Activated T-helper 1 cell treated with anti-CD3 and anti-CD28 coated beads, Interleukin-12 subunit alpha, Interleukin-12 subunit beta, Interleukin-2, Interleukin-4 antibody, amounts not matched to agents 30 ng/mL and 10 ng/mL and 1 ng/mL, durations not matched to agents 14 hours and 24 hours and 36 hours (primary cell): ENCODE measurements around the gene AIMP1. TPM values are rescaled to one million over a fixed set of nuclear protein-coding genes. Genes with fewer than 3 reads are reported as not detected.

Source experiments
- DNase-seq: peaks from one replicate; pipeline ENCODE4 v3.0.0; 2021; ENCODE audit warnings: low spot score
- H3K27ac Mint-ChIP-seq: one replicate; pipeline ENCODE4 v1.8.0; 2021; ENCODE audit warnings: mild to moderate bottlenecking, mixed read lengths
- H3K27me3 Mint-ChIP-seq: one replicate; pipeline ENCODE4 v1.8.0; 2022; ENCODE audit warnings: mild to moderate bottlenecking, moderate library complexity, mixed read lengths; ENCODE audit not compliant: insufficient read depth
- H3K36me3 Mint-ChIP-seq: one replicate; pipeline ENCODE4 v1.8.0; 2021; ENCODE audit warnings: low read depth, mixed read lengths
- H3K4me1 Mint-ChIP-seq: one replicate; pipeline ENCODE4 v1.8.0; 2021; ENCODE audit warnings: low read depth, mixed read lengths
- H3K4me3 Mint-ChIP-seq: one replicate; pipeline ENCODE4 v1.8.0; 2021; ENCODE audit warnings: mild to moderate bottlenecking, moderate library complexity, mixed read lengths
- H3K9me3 Mint-ChIP-seq: one replicate; pipeline ENCODE4 v1.8.0; 2021; ENCODE audit warnings: mixed read lengths
- intact Hi-C: fragments of 100-400 bp; cut with micrococcal nuclease; formaldehyde crosslinking; loops from one replicate; pipeline ENCODE4 v1.15.1; 2024
- total RNA-seq: library from RNA; stranded (reverse); gene quantifications from 2 replicates; pipeline ENCODE4 v1.2.3, GENCODE V29; 2022

The AIMP1 gene
- total RNA-seq, 1 donor from 2014 or later: 86.9 TPM

- no peaks in the 10 kb centered on the region for H3K9me3 Mint-ChIP-seq
- H3K27ac Mint-ChIP-seq: no peak overlapping the region
- no peaks in the 10 kb centered on the region for H3K4me1 Mint-ChIP-seq
- H3K36me3 Mint-ChIP-seq: peaks cover 12% of the 10 kb centered on the region
- DNase-seq: no peak
- intact Hi-C loops: no loop called here
- no peak overlapping the region for H3K4me3 Mint-ChIP-seq
- H3K27me3 Mint-ChIP-seq: no peaks in the 10 kb centered on the region
Measured at GRCh38 chr4:106297245-106298035, 18.9 kb upstream of the AIMP1 start.

- no peak for DNase-seq
- H3K4me1 Mint-ChIP-seq: no peaks in the 10 kb centered on the region
- H3K9me3 Mint-ChIP-seq: no peaks in the 10 kb centered on the region
- H3K4me3 Mint-ChIP-seq: no peak overlapping the region
- no peaks in the 10 kb centered on the region for H3K27me3 Mint-ChIP-seq
- H3K36me3 Mint-ChIP-seq: peaks cover 13% of the 10 kb centered on the region
- H3K27ac Mint-ChIP-seq: no peak overlapping the region
- intact Hi-C loops: no loop called here
Measured at GRCh38 chr4:106299977-106300376, 16.4 kb upstream of the AIMP1 start.

- intact Hi-C loops: no loop called here
Measured at GRCh38 chr4:106301393-106302061, 14.8 kb upstream of the AIMP1 start.

GRCh38 chr4:106302062-106302438 lies 14.3 kb upstream of the AIMP1 start:
- intact Hi-C loops: no loop called here
- Mint-ChIP-seq H3K36me3 (peaks cover 12% of the 10 kb centered on the region), H3K9me3 (no peaks in the 10 kb centered on the region), H3K4me1 (no peaks in the 10 kb centered on the region), H3K27ac (no peak overlapping the region), H3K27me3 (no peaks in the 10 kb centered on the region), H3K4me3 (no peak overlapping the region)
- no peak for DNase-seq

More at GRCh38 chr4:106301393-106302061, 14.8 kb upstream of the AIMP1 start:
- H3K9me3 Mint-ChIP-seq: no peaks in the 10 kb centered on the region
- H3K4me1 Mint-ChIP-seq: no peaks in the 10 kb centered on the region
- peaks cover 10% of the 10 kb centered on the region for H3K36me3 Mint-ChIP-seq
- no peak for DNase-seq
- H3K27ac Mint-ChIP-seq: no peak overlapping the region
- no peaks in the 10 kb centered on the region for H3K27me3 Mint-ChIP-seq
- H3K4me3 Mint-ChIP-seq: no peak overlapping the region

- H3K36me3 Mint-ChIP-seq: peaks cover 15% of the 10 kb centered on the region
- no peak for DNase-seq
- intact Hi-C loops: no loop called here
- H3K27ac Mint-ChIP-seq: no peak overlapping the region
- H3K4me1 Mint-ChIP-seq: no peaks in the 10 kb centered on the region
- no peaks in the 10 kb centered on the region for H3K27me3 Mint-ChIP-seq
- H3K4me3 Mint-ChIP-seq: no peak overlapping the region
- H3K9me3 Mint-ChIP-seq: no peaks in the 10 kb centered on the region
Measured at GRCh38 chr4:106303548-106304281, 12.6 kb upstream of the AIMP1 start.

- peaks cover 15% of the 10 kb centered on the region for H3K36me3 Mint-ChIP-seq
Measured at GRCh38 chr4:106304632-106305031, 11.7 kb upstream of the AIMP1 start.

GRCh38 chr4:106305435-106306055 lies 10.8 kb upstream of the AIMP1 start:
- no peak overlapping the region for H3K27ac Mint-ChIP-seq
- no peak for DNase-seq
- H3K27me3 Mint-ChIP-seq: no peaks in the 10 kb centered on the region
- H3K36me3 Mint-ChIP-seq: peaks cover 11% of the 10 kb centered on the region
- no peak overlapping the region for H3K4me3 Mint-ChIP-seq
- intact Hi-C loops: no loop called here
- H3K4me1 Mint-ChIP-seq: no peaks in the 10 kb centered on the region
- no peaks in the 10 kb centered on the region for H3K9me3 Mint-ChIP-seq

More at GRCh38 chr4:106304632-106305031, 11.7 kb upstream of the AIMP1 start:
- Mint-ChIP-seq H3K27me3 (no peaks in the 10 kb centered on the region), H3K4me3 (no peak overlapping the region), H3K4me1 (no peaks in the 10 kb centered on the region), H3K9me3 (no peaks in the 10 kb centered on the region), H3K27ac (no peak overlapping the region)
- DNase-seq: no peak
- intact Hi-C loops: no loop called here

- no peak for DNase-seq
- intact Hi-C loops: no loop called here
- no peaks in the 10 kb centered on the region for H3K4me1 Mint-ChIP-seq
- no peaks in the 10 kb centered on the region for H3K9me3 Mint-ChIP-seq
- no peak overlapping the region for H3K4me3 Mint-ChIP-seq
- no peaks in the 10 kb centered on the region for H3K27me3 Mint-ChIP-seq
- peaks cover 12% of the 10 kb centered on the region for H3K36me3 Mint-ChIP-seq
- H3K27ac Mint-ChIP-seq: no peak overlapping the region
Measured at GRCh38 chr4:106306561-106306960, 9.8 kb upstream of the AIMP1 start.

GRCh38 chr4:106312377-106312776 lies 4.0 kb upstream of the AIMP1 start:
- no peak overlapping the region for H3K4me3 Mint-ChIP-seq
- H3K36me3 Mint-ChIP-seq: peaks cover 7% of the 10 kb centered on the region
- DNase-seq: no peak
- H3K4me1 Mint-ChIP-seq: peaks cover 24% of the 10 kb centered on the region
- no peaks in the 10 kb centered on the region for H3K27me3 Mint-ChIP-seq
- H3K9me3 Mint-ChIP-seq: no peaks in the 10 kb centered on the region
- intact Hi-C loops: loop anchor here (10.0 kb wide), 1 partner anchor 1622 kb away; the partner anchor contains the start of gene CYP2U1
- no peak overlapping the region for H3K27ac Mint-ChIP-seq

- intact Hi-C loops: loop anchor here (10.0 kb wide), 1 partner anchor 1622 kb away; the partner anchor contains the start of gene CYP2U1
- H3K27ac Mint-ChIP-seq: no peak overlapping the region
- H3K27me3 Mint-ChIP-seq: no peaks in the 10 kb centered on the region
- H3K4me3 Mint-ChIP-seq: peak overlapping the region; percentile 2
- peaks cover 24% of the 10 kb centered on the region for H3K4me1 Mint-ChIP-seq
- no peaks in the 10 kb centered on the region for H3K9me3 Mint-ChIP-seq
- DNase-seq: no peak
- peaks cover 7% of the 10 kb centered on the region for H3K36me3 Mint-ChIP-seq
Measured at GRCh38 chr4:106312997-106313522, 3.3 kb upstream of the AIMP1 start.

GRCh38 chr4:106314960-106315359 lies 1.4 kb upstream of the AIMP1 start:
- Mint-ChIP-seq H3K4me1 (peaks cover 26% of the 10 kb centered on the region), H3K36me3 (peaks cover 6% of the 10 kb centered on the region), H3K9me3 (no peaks in the 10 kb centered on the region), H3K27ac (no peak overlapping the region), H3K27me3 (no peaks in the 10 kb centered on the region), H3K4me3 (no peak overlapping the region)
- no peak for DNase-seq
- intact Hi-C loops: loop anchor here (2.0 to 10.0 kb wide), 5 partner anchors 14 to 1620 kb away; partner anchors contain the start of genes CYP2U1 and TET2

GRCh38 chr4:106315476-106315967 lies 828 bp upstream of the AIMP1 start:
- H3K27me3 Mint-ChIP-seq: no peaks in the 10 kb centered on the region
- no peaks in the 10 kb centered on the region for H3K9me3 Mint-ChIP-seq
- H3K4me1 Mint-ChIP-seq: peaks cover 30% of the 10 kb centered on the region
- H3K4me3 Mint-ChIP-seq: no peak overlapping the region
- no peak overlapping the region for H3K27ac Mint-ChIP-seq
- intact Hi-C loops: loop anchor here (2.0 to 10.0 kb wide), 5 partner anchors 13 to 1619 kb away; partner anchors contain the start of genes CYP2U1 and TET2
- DNase-seq: peak; percentile 19
- peaks cover 10% of the 10 kb centered on the region for H3K36me3 Mint-ChIP-seq
